ENCODE results near the gene CAMKMT.

DNA sequence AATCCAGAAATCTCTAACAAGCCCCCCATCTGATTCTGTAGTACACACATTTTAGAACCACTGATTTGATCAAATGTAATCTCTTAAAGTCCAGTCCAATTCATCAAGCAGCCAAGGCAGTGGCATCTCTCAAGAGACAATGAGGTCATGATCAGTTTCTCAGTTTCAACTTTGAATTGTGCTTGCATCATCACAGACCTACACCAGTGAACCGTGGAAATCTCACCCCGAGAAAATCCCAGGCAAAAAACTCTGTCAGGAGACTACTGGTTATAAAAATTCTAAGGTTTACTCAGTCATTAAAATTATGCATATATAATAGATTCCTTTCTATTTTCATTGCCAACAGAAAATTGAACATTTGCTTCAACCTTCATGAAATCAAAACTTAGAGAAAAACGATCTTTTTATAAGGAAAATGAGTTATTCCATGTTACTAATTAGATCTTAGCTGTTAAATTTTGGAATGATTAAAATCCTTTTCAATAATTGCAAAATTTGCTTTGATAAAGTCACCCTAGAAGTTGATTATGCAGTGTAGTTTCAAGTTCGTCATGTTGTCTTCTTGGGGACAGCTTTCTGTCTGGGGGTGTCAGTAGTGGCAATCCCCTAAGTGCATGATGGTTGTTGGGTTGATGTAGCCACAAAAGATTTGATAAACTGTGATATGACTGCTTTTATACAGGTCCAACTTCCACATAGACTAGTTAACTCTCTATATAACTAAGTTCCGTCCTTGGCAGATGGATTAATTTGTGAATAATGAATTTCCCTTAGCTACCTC is 235.0 kb downstream of the CAMKMT start:
- TF ChIP-seq, protein P1, sequence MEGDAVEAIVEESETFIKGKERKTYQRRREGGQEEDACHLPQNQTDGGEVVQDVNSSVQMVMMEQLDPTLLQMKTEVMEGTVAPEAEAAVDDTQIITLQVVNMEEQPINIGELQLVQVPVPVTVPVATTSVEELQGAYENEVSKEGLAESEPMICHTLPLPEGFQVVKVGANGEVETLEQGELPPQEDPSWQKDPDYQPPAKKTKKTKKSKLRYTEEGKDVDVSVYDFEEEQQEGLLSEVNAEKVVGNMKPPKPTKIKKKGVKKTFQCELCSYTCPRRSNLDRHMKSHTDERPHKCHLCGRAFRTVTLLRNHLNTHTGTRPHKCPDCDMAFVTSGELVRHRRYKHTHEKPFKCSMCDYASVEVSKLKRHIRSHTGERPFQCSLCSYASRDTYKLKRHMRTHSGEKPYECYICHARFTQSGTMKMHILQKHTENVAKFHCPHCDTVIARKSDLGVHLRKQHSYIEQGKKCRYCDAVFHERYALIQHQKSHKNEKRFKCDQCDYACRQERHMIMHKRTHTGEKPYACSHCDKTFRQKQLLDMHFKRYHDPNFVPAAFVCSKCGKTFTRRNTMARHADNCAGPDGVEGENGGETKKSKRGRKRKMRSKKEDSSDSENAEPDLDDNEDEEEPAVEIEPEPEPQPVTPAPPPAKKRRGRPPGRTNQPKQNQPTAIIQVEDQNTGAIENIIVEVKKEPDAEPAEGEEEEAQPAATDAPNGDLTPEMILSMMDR (IDR thresholded peaks at IDR 0.05; ENCODE audit: low read length), result no peak
- TF ChIP-seq EZH2 (optimal IDR thresholded peaks at IDR 0.05; ENCODE audit: low read depth, low read length) (no peak), EZH2phosphoT487 (IDR thresholded peaks at IDR 0.05; ENCODE audit: low read length) (no peak)
